Stimulated activated CD8-positive, alpha-beta memory T cell treated with anti-CD3 and anti-CD28 coated beads, Interleukin-7, amount 100 ng/mL, for 24 hours (primary cell): Measurements from ENCODE around the gene KMT2C.

Source experiments
- DNase-seq: peaks from one replicate; pipeline ENCODE4 v3.0.0-alpha.2; 2020; ENCODE audit warnings: low read depth

Gene KMT2C

DNA sequence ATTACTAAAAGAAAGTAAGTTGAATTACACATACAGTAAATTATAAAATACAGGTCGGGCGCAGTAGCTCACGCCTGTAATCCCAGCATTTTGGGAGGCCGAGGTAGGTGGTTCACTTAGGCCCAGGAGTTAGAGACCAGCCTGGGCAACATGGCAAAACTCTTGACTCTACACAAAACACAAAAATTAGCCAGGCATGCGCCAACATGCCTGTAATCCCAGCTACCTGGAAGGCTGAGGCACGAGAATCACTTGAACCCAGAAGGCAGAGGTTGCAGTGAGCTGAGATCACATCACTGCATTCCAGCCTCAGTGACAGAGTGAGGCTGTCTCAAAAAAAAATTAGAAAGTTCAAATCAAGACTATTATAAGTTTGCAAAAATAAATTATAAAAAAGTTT, 235.4 kb downstream of the KMT2C start:
- no peak for DNase-seq

DNA sequence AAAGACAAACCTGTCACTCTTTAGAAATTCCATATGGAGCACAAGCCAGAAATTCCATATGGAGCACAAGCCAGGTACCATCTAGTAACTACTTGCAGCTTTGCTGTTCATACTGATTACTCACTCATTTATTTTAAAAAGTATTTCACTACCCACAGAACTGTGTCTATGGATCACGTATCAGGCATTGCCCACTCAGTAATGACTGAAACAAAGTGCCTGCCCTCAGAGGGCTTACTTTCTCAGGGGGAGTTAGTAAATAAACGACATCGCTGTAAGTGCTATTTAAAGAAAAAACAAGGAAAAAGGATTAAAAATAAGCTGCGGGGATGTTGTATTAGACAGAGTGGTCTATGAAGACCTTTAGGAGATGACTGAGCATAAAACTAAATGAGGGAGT, 239.4 kb downstream of the KMT2C start:
- DNase-seq, result no peak

- no peak for DNase-seq
These were observed 241.9 kb downstream of the KMT2C start for GRCh38 chr7:152193880-152194279.

GRCh38 chr7:152189061-152189460, 246.7 kb downstream of the KMT2C start:
- DNase-seq, result no peak

DNA sequence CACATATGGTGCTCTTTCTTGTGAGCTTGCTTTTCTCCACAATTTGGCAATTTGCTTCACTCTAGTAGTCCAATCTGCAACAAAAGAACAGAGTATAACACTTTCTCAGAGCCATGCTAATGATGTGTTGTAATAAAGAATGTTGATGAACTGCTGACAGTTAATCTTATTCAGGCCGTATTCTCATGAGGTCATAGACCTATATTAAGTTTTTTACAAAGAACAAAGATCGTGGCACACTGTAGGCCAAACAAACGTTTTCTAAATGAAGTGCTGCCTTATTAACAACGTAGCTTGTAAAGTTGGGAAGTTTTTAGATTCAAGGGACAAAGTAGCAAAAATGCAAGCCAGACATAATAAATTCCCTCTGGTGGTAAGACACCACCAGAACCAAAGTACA, 250.2 kb downstream of the KMT2C start:
- no peak for DNase-seq

DNA sequence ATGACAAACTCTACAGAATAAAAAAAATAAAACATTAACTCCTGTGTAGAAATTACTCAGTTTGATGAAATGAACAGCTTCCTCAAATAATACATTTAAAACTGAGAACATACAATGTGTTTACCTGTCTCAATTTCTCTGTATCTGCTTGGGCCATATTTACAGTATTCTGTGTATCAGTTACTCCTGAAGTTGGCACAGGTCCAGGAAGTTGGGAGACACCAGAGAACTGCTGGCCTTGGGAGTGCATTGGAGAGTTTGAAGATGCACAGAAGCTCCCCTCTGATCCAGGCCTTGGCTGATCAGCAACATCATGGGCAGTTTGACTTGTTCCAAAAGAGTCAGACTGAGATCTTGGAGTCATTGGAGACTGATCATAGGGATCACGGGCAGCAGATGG, 255.2 kb downstream of the KMT2C start:
- DNase-seq, result no peak

- DNase-seq, result no peak
These were observed 255.8 kb downstream of the KMT2C start for GRCh38 chr7:152180048-152180447.

GRCh38 chr7:152178405-152179058, 257.3 kb downstream of the KMT2C start:
- DNase-seq, result no peak

- DNase-seq, result no peak
These were observed 258.0 kb downstream of the KMT2C start for GRCh38 chr7:152177681-152178404.

GRCh38 chr7:152176797-152177196, 259.0 kb downstream of the KMT2C start:
- DNase-seq, result no peak

GRCh38 chr7:152173372-152174070, 262.3 kb downstream of the KMT2C start:
- DNase-seq, result no peak

DNA sequence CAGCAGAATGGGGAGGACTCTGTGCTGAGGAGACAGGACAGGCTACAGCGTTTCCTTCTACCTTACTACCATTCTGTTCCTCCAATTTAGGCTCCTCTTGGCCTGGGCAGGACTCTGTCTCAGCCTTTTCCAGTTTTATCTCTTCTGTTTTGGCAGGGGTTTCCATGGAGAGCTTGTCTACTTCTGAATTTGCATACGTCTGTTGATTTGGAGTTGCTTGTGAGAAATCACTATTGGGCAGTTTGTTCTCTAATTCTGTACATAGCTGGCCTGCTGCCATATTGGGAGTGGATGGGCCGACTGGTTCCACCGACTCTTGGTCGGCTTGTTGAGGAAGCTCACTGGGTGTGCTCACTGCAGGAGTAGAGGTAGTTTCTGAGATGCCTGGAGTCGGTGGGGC, 273.5 kb downstream of the KMT2C start:
- DNase-seq, result no peak

DNA sequence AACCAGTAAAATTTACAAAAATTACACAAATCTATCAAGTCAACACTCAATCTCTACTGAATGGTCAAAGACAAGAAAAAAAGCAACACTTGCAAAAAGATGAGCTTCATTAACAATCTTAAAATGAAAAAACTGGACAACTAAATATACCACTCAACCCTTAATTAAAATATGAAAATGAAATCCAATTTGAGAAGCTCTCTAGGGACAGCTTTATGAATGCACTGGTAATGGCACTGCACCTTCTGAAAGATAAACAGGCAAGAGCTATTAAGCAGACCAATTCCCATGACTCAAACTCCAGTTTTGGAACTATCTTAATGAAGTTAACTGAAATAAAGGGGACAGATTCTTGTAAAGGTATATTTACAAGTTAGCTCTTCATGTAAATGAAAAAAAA, 274.6 kb downstream of the KMT2C start:
- DNase-seq, result no peak

GRCh38 chr7:152158801-152159587, 276.8 kb downstream of the KMT2C start:
- DNase-seq, result no peak

- DNase-seq, result no peak
These were observed 283.5 kb downstream of the KMT2C start for GRCh38 chr7:152152267-152152666.

DNA sequence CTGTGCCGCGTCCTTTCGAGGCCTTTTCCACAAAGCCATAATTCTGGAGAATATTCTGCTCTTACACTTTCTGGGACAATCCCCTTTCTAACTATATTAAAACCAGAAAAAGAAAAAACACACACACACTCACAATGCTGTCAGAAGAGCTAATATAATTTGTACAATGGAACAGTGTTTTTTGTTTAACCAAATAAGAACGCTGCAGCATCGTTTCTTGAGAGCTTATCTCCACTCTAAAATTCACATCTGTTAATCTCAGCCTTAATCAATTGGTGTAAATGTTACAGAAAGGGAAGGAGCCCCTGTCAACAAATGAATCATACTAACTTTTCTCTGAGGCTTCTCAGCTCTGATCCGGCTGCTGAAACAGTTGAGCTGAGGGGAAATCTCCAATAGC, 286.4 kb downstream of the KMT2C start:
- DNase-seq, result no peak

- DNase-seq, result no peak
These were observed 287.1 kb downstream of the KMT2C start for GRCh38 chr7:152148706-152149105.

- DNase-seq, result no peak
These were observed 289.8 kb downstream of the KMT2C start for GRCh38 chr7:152145853-152146466.

DNA sequence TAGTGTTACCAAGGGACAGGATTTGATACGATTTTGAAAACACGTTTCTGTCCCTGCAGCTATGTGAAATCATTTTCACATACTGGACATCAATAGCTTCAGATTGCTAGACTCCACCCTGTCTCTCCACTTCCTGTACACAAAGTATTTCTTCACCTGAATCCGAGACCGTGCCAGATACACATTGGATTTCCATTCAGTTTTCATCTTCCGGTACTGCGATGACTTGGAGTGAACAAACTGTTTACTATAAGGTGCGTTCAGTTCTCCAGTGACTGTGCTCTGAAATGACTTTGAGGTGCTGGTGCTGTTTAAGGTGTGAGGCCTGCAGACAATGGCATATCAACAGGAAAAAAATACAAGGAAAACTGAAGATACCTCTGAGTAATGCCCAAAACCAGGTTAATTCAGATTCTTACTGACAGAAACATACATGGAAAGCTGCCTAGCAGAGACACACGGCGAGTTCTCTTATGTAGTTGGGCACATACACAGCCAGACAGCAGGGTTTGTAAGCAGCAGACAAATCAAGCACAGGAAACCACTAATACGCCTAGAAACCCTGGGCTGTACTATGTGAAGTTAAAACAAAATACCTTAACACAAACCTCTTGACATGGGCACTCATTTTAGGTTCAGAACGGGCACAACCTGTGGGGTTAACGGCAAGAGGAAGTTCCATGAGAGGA, 291.1 kb downstream of the KMT2C start:
- DNase-seq, result no peak

- DNase-seq, result no peak
These were observed 292.7 kb downstream of the KMT2C start for GRCh38 chr7:152142976-152143595.

- no peak for DNase-seq
These were observed 295.2 kb downstream of the KMT2C start for GRCh38 chr7:152140560-152140959.
